H1 (cell line): Measurements from ENCODE around the gene NCF2. TPM values are rescaled to one million over a fixed set of nuclear protein-coding genes. Genes with fewer than 3 reads are reported as not detected.

Source experiments
- EZH2 ChIP-seq: fragments of 200-600 bp; sonication (generic); IDR thresholded peaks from 2 replicates; pipeline ENCODE4 v1.7.1; 2012; ENCODE audit warnings: low read depth, mild to moderate bottlenecking, moderate library complexity, low read length, inconsistent platforms; ENCODE audit not compliant: severe bottlenecking
- GABPA ChIP-seq: IDR thresholded peaks from 2 replicates; pipeline ENCODE4 v1.6.1; 2011; ENCODE audit warnings: mild to moderate bottlenecking, low read length, moderate library complexity, borderline replicate concordance; ENCODE audit not compliant: insufficient read depth
- KDM1A ChIP-seq: fragments of 200-600, 300-600 bp; sonication (generic); IDR thresholded peaks from 2 replicates; pipeline ENCODE4 v1.7.1; 2016; ENCODE audit warnings: mild to moderate bottlenecking, low read length, borderline replicate concordance
- RXRA ChIP-seq: IDR thresholded peaks from 2 replicates; pipeline ENCODE4 v1.6.1; 2011; ENCODE audit warnings: low read depth, mild to moderate bottlenecking, low read length, moderate library complexity; ENCODE audit not compliant: insufficient read depth
- SIX5 ChIP-seq: IDR thresholded peaks from 2 replicates; pipeline ENCODE4 v1.6.1; 2011; ENCODE audit warnings: mild to moderate bottlenecking, low read depth, low read length
- polyA plus RNA-seq, 7 experiments: library from polyadenylated mRNA; depleted of rRNA in 3 of 7; stranded (reverse) in 5 of 7; unstranded in 2 of 7; fragments of >200 nt in 5 of 7; fragments of 200-250 nt in 2 of 7; gene quantifications; 1 replicate in 5 of 7; 2 replicates in 1 of 7; 4 replicates in 1 of 7; pipeline versions ENCODE4 v1.2.1 to v1.2.3, GENCODE V29; 2011 to 2013; ENCODE audit warnings: missing spikeins in 2 of 7, mixed read lengths in 2 of 7
- total RNA-seq: library from RNA; stranded (reverse); fragmentation: NEBNext Ultra II Directional; extraction: Animal tissue kit (Norgen Biotek cat#: 25700); gene quantifications from 2 replicates; pipeline ENCODE4 v1.2.1, GENCODE V29; 2021

Gene NCF2
- total and polyA plus RNA-seq, 2 of the 8 experiments (the other 6 are each of a cell fraction or from before 2014, with no cell fraction given), result not detected

DNA sequence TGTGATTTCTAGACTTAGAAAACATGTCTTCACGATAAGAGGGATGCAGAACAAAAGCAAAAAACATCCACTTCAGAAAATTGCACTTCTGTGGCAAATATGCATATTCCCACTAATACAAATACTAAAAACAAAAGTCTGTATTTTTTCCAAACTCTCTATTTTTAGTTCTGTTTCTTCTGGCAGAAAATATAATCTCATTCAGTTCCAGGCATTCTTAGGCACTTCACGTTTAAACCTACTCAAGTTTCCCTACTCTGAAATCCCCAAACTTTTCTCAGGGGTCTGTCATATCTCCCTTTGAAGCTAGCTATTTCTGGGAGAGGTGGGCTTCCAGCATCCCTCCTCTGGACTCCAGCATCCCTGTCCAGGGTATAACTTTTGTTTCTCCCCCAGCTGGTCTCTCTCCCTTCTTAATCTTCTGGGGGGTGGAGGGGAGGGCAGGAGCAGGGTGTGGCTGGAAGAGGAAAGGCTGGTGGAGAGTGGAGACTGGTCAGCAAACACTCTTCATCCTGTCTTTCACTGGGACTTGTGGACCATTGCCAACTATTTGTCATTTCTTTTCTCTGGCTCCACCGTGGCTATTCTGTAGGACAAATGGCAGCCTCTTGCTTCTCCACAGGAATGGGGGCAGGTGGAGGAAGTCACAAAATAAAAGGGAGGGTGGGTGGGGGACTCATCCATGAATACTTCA is 19.6 kb upstream of the NCF2 start (continued):
- TF ChIP-seq RXRA (no peak), GABPA (no peak), KDM1A (no peak), SIX5 (no peak), EZH2 (no peak)
